Mesenchymal stem cell (in vitro differentiated cells and primary cell): ENCODE measurements around the gene SRRM4.
"Not testable (repeated sequence)": the region's sequence is repeated elsewhere in the genome, so short reads cannot be mapped to it uniquely, and the experiment has no call there.

Source experiments
- DNase-seq: peaks from one replicate; pipeline ENCODE4 v3.0.0-alpha.2; 2013
- H2AFZ ChIP-seq: one replicate; pipeline ENCODE4 v1.6.1; 2013; ENCODE audit warnings: low read depth, mild to moderate bottlenecking, control low read depth, inconsistent platforms, low read length, moderate library complexity
- H2AK5ac ChIP-seq: 2 replicates; pipeline ENCODE4 v1.6.1; 2013; ENCODE audit warnings: low read length, moderate library complexity, mild to moderate bottlenecking, inconsistent platforms; ENCODE audit not compliant: severe bottlenecking
- H2BK120ac ChIP-seq: one replicate; pipeline ENCODE4 v1.6.1; 2013; ENCODE audit warnings: low read depth, mild to moderate bottlenecking, inconsistent platforms, low read length, moderate library complexity
- H2BK12ac ChIP-seq, 2 experiments: one replicate each; pipeline ENCODE4 v1.6.1; 2013; ENCODE audit warnings: inconsistent platforms in 2 of 2, low read length in 2 of 2, mild to moderate bottlenecking in 2 of 2, moderate library complexity in 2 of 2, control low read depth in 1 of 2
- H2BK15ac ChIP-seq: one replicate; pipeline ENCODE4 v1.6.1; 2013; ENCODE audit warnings: mild to moderate bottlenecking, low read depth, inconsistent platforms; ENCODE audit not compliant: poor library complexity, severe bottlenecking
- H2BK5ac ChIP-seq: 2 replicates; pipeline ENCODE4 v1.6.1; 2013; ENCODE audit warnings: low read depth, mild to moderate bottlenecking, low read length, control low read depth, inconsistent platforms; ENCODE audit not compliant: poor library complexity, severe bottlenecking
- H3K14ac ChIP-seq, 2 experiments: one replicate each; pipeline ENCODE4 v1.6.1; 2013; ENCODE audit warnings: inconsistent platforms in 2 of 2, low read length in 2 of 2, control low read depth in 1 of 2, mild to moderate bottlenecking in 1 of 2, moderate library complexity in 1 of 2
- H3K18ac ChIP-seq, 2 experiments: one replicate each; pipeline ENCODE4 v1.6.1; 2013; ENCODE audit warnings: inconsistent platforms in 2 of 2, low read length in 2 of 2, control low read depth in 1 of 2, low read depth in 1 of 2, mild to moderate bottlenecking in 1 of 2
- H3K23ac ChIP-seq, 2 experiments: one replicate each; pipeline ENCODE4 v1.6.1; 2013; ENCODE audit warnings: inconsistent platforms in 2 of 2, low read length in 2 of 2, mild to moderate bottlenecking in 2 of 2, moderate library complexity in 2 of 2, control low read depth in 1 of 2
- H3K27ac ChIP-seq: 2 replicates; pipeline ENCODE4 v1.5.1; 2013; ENCODE audit warnings: mild to moderate bottlenecking, moderate library complexity, low read length, control low read depth, inconsistent platforms; ENCODE audit not compliant: poor library complexity, severe bottlenecking
- H3K27me3 ChIP-seq, 2 experiments: 2 replicates each; pipeline versions ENCODE4 v1.6.1 to v1.7.0; 2013; ENCODE audit warnings: low read length in 2 of 2, mild to moderate bottlenecking in 2 of 2, moderate library complexity in 2 of 2, control low read depth in 1 of 2, inconsistent platforms in 1 of 2; ENCODE audit not compliant: control insufficient read depth in 1 of 2, insufficient read depth in 1 of 2
- H3K36me3 ChIP-seq, 2 experiments: 2 replicates each; pipeline versions ENCODE4 v1.6.1 to v1.7.0; 2013; ENCODE audit warnings: low read length in 2 of 2, control low read depth in 1 of 2, inconsistent platforms in 1 of 2, low read depth in 1 of 2, mild to moderate bottlenecking in 1 of 2; ENCODE audit not compliant: insufficient read depth in 2 of 2, control insufficient read depth in 1 of 2
- H3K4ac ChIP-seq, 2 experiments: one replicate each; pipeline ENCODE4 v1.6.1; 2013; ENCODE audit warnings: inconsistent platforms in 2 of 2, low read length in 2 of 2, mild to moderate bottlenecking in 2 of 2, moderate library complexity in 2 of 2, control low read depth in 1 of 2, low read depth in 1 of 2
- H3K4me1 ChIP-seq: 2 replicates; pipeline ENCODE4 v1.6.1; 2013; ENCODE audit warnings: low read depth, low read length, control low read depth; ENCODE audit not compliant: control insufficient read depth, insufficient read depth
- H3K4me2 ChIP-seq: 2 replicates; pipeline ENCODE4 v1.6.1; 2013; ENCODE audit warnings: low read length, mild to moderate bottlenecking, inconsistent platforms; ENCODE audit not compliant: poor library complexity, severe bottlenecking
- H3K4me3 ChIP-seq, 2 experiments: 2 replicates each; pipeline versions ENCODE4 v1.5.1 to v1.7.0; 2013; ENCODE audit warnings: low read length in 2 of 2, mild to moderate bottlenecking in 2 of 2, control low read depth in 1 of 2, low read depth in 1 of 2; ENCODE audit not compliant: insufficient read depth in 1 of 2
- H3K79me1 ChIP-seq: replicated peaks from 2 replicates; pipeline ENCODE4 v1.6.1; 2013; ENCODE audit warnings: mild to moderate bottlenecking, control low read depth, low read length, inconsistent platforms; ENCODE audit not compliant: poor library complexity, severe bottlenecking
- H3K9ac ChIP-seq: 2 replicates; pipeline ENCODE4 v1.7.0; 2013; ENCODE audit warnings: mild to moderate bottlenecking, low read length, moderate library complexity
- H3K9me3 ChIP-seq: 2 replicates; pipeline ENCODE4 v1.7.0; 2013; ENCODE audit warnings: mild to moderate bottlenecking, low read length; ENCODE audit not compliant: control insufficient read depth
- H4K8ac ChIP-seq: one replicate; pipeline ENCODE4 v1.6.1; 2013; ENCODE audit warnings: inconsistent platforms, mild to moderate bottlenecking, low read length, moderate library complexity
- H4K91ac ChIP-seq: one replicate; pipeline ENCODE4 v1.6.1; 2013; ENCODE audit warnings: mild to moderate bottlenecking, low read length, inconsistent platforms
- WGBS: methylation state at CpG from one replicate; pipeline ENCODE4 v1.1.7; 2013; ENCODE audit warnings: mixed read lengths; 5-methylcytosine and 5-hydroxymethylcytosine counted together

SRRM4 gene

DNA sequence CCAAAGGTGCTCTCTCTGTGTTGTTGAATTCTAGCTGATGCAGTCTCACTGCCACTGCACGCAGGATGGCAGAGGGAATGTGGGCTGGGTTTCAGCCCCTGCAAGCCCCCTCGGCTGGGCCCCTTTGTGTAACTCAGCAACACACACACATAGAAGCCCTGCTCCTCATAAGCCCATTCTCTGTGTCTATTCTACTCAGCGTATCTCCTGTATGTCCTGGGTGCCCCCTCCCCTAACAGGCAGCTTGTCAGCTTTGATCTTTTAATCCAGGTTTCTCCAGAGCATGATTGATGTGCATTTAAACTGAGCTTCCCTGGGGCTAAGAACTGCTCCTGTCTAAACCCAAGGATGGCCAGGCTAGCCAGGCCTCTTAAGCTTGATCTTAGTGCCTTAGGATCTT lies 43.0 kb downstream of the SRRM4 start:
- Histone ChIP-seq H4K91ac (no peak overlapping the region), H2AK5ac (no peak overlapping the region), H3K27ac (no peak overlapping the region), H3K4me2 (no peak overlapping the region), H3K4me3 (no peak overlapping the region), H2AFZ (no peak overlapping the region), H3K18ac (no peak overlapping the region), H3K4me1 (no peaks in the 10 kb centered on the region), H3K23ac (no peak overlapping the region), H2BK12ac (no peak overlapping the region), H2BK120ac (no peak overlapping the region), H3K79me1 (no peaks in the 10 kb centered on the region), H3K27me3 (no peaks in the 10 kb centered on the region), H2BK5ac (no peak overlapping the region), H3K14ac (no peak overlapping the region), H4K8ac (no peak overlapping the region), H3K9me3 (no peaks in the 10 kb centered on the region), H3K4ac (no peak overlapping the region), H2BK15ac (no peak overlapping the region), H3K9ac (no peak overlapping the region), H3K36me3 (no peaks in the 10 kb centered on the region)
- 56% methylated on average over 3 of the region's 3 CpGs for WGBS
- DNase-seq, result no peak

DNA sequence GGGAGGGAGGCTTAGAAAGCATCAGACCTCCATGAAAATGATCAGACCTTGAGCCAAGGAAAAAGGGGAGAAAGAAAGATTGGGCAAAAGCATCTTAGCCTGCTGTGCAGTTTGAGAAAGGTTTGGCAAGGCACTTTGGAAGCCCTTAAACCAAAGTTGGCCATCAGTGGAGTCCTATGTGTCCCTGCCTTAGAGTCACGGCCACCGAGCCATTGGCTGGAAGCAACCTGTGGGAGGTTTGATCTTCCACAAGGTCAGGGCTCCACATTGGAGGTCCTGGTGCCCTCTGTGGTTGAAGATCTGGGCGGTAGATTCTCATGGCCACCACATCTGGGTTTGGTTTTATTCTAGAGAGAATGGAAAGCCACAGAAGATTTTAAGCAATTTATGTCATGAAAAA lies 44.4 kb downstream of the SRRM4 start:
- H3K4me1 ChIP-seq, result no peaks in the 10 kb centered on the region
- H3K4me3 ChIP-seq, result no peak overlapping the region
- no peak overlapping the region for H3K9ac ChIP-seq
- no peak overlapping the region for H2BK12ac ChIP-seq
- no peak overlapping the region for H4K8ac ChIP-seq
- no peak overlapping the region for H2BK5ac ChIP-seq
- no peak overlapping the region for H2BK15ac ChIP-seq
- H3K18ac ChIP-seq, result no peak overlapping the region
- no peaks in the 10 kb centered on the region for H3K9me3 ChIP-seq
- H3K4ac ChIP-seq, result no peak overlapping the region
- no peak overlapping the region for H3K4me2 ChIP-seq
- no peak overlapping the region for H3K27ac ChIP-seq
- H3K14ac ChIP-seq, result no peak overlapping the region
- no peaks in the 10 kb centered on the region for H3K36me3 ChIP-seq
- no peak overlapping the region for H2AK5ac ChIP-seq
- no peaks in the 10 kb centered on the region for H3K79me1 ChIP-seq
- no peaks in the 10 kb centered on the region for H3K27me3 ChIP-seq
- H2AFZ ChIP-seq, result no peak overlapping the region
- no peak for DNase-seq
- H4K91ac ChIP-seq, result no peak overlapping the region
- H3K23ac ChIP-seq, result no peak overlapping the region
- WGBS, result 87% methylated on average over 3 of the region's 3 CpGs
- no peak overlapping the region for H2BK120ac ChIP-seq

DNA sequence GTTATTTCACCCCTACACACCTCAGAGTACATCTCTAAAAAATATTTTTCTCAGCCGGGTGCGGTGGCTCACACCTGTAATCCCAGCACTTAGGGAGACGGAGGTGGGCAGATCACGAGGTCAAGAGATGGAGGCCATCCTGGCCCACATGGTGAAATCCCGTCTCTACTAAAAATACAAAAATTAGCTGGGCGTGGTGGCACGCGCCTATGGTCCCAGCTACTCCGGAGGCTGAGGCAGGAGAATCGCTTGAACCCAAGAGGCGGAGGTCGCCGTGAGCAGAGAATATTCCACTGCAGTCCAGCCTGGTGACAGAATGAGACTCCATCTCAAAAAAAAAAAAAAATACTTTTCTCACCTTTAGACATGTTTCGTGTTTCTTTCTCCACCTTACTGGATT lies 52.0 kb downstream of the SRRM4 start:
- not testable (repeated sequence) for H3K14ac ChIP-seq, H3K79me1 ChIP-seq, H2BK12ac ChIP-seq, H3K4me1 ChIP-seq, H2AK5ac ChIP-seq, H3K27me3 ChIP-seq, H3K27ac ChIP-seq, H2BK120ac ChIP-seq, H2BK5ac ChIP-seq, H3K4me3 ChIP-seq, H3K36me3 ChIP-seq, H2AFZ ChIP-seq, H3K18ac ChIP-seq, H3K4me2 ChIP-seq, H3K23ac ChIP-seq, H4K91ac ChIP-seq, H2BK15ac ChIP-seq, DNase-seq, H3K9ac ChIP-seq, H3K9me3 ChIP-seq, H4K8ac ChIP-seq, H3K4ac ChIP-seq
- 86% methylated on average over 13 of the region's 14 CpGs for WGBS

DNA sequence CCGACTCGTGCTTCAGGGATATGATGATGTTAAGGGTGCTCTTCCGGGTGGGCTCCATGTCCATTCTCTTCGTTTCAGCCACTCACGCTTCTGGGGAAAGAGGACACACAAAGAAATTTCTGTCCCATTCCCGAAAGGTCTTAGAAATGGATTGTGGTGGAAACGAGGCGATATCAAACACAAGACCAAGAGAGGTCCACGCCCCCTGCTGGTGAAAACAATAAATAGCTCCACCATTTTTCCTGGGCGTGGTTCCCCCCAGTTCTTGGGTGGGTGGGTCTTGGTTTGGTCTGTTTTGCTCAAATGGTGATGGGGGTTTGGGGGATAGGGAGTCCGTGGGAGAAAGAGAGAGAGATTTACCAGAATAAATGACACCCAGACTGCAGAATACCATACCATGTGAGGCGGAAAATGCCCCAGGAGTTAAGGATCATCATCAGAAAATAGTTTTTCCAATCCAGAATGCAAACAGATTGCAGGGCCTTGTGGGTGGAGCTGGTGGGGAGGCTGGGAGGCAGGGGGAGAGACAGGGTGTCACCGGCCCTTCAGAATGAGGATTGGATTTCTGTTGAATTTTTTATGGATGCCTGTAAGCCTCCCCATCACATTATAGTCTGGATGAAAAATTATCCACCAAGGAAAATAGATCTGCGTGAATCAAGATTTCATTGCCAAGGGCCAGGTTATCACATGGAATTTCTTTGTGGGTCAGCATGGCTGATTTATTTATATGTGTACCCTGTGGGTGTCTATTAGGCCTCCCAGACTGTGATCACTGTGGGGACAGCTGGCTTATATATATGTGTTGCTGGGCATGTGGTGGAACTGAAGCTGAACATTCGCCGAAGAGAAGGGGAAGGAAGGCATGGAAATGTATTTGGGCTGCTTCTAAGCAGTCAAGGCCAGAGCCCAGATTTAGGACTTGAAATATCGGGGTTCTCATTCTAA lies 55.8 kb downstream of the SRRM4 start:
- no peak overlapping the region for H3K4me2 ChIP-seq
- H2AK5ac ChIP-seq, result no peak overlapping the region
- 49% methylated on average over 14 of the region's 17 CpGs for WGBS

More for the DNA sequence above, 55.8 kb downstream of the SRRM4 start:
- H3K14ac ChIP-seq, result no peak overlapping the region
- H2BK120ac ChIP-seq, result no peak overlapping the region
- H3K18ac ChIP-seq, result no peak overlapping the region
- H3K27ac ChIP-seq, result no peak overlapping the region
- no peak overlapping the region for H4K8ac ChIP-seq
- H3K23ac ChIP-seq, result no peak overlapping the region
- H2AFZ ChIP-seq, result no peak overlapping the region
- no peak overlapping the region for H2BK15ac ChIP-seq
- H3K9ac ChIP-seq, result no peak overlapping the region
- DNase-seq, result no peak
- H3K36me3 ChIP-seq, result no peaks in the 10 kb centered on the region
- no peaks in the 10 kb centered on the region for H3K27me3 ChIP-seq
- H2BK12ac ChIP-seq, result no peak overlapping the region
- H3K4ac ChIP-seq, result no peak overlapping the region
- no peaks in the 10 kb centered on the region for H3K9me3 ChIP-seq
- no peaks in the 10 kb centered on the region for H3K4me1 ChIP-seq
- H3K79me1 ChIP-seq, result no peaks in the 10 kb centered on the region
- no peak overlapping the region for H3K4me3 ChIP-seq
- no peak overlapping the region for H4K91ac ChIP-seq
- H2BK5ac ChIP-seq, result no peak overlapping the region
